AG09319 (cell line): Measurements from ENCODE around the gene DNAH7.

Experiments
- DNase-seq: peaks from one replicate; pipeline ENCODE4 v3.0.0-alpha.2; 2010; ENCODE audit warnings: low read depth; ENCODE audit errors: extremely low read depth
- CTCF ChIP-seq: IDR thresholded peaks from 2 replicates; pipeline ENCODE4 v1.5.1; 2011; ENCODE audit warnings: low read depth, mild to moderate bottlenecking, inconsistent platforms, low read length, moderate library complexity

DNAH7 gene

GRCh38 chr2:196104066-196104465, 35.4 kb upstream of the DNAH7 start:
- no peak for TF ChIP-seq CTCF
- DNase-seq = no peak

GRCh38 chr2:196103626-196104025, 35.0 kb upstream of the DNAH7 start:
- DNase-seq = no peak
- no peak for TF ChIP-seq CTCF

- no peak for TF ChIP-seq CTCF
- no peak for DNase-seq
These were observed 32.8 kb upstream of the DNAH7 start for GRCh38 chr2:196101325-196101991.

GRCh38 chr2:196099916-196100315, 31.3 kb upstream of the DNAH7 start:
- TF ChIP-seq CTCF = no peak
- DNase-seq = no peak

- no peak for TF ChIP-seq CTCF
These were observed 29.4 kb upstream of the DNAH7 start for GRCh38 chr2:196097864-196098660.

GRCh38 chr2:196096982-196097745, 28.5 kb upstream of the DNAH7 start:
- no peak for DNase-seq

More at GRCh38 chr2:196097864-196098660, 29.4 kb upstream of the DNAH7 start:
- no peak for DNase-seq

More at GRCh38 chr2:196096982-196097745, 28.5 kb upstream of the DNAH7 start:
- no peak for TF ChIP-seq CTCF
